Stimulated activated naive CD4-positive, alpha-beta T cell treated with Interleukin-2 at 50 U/mL for 16 hours (primary cell): ENCODE data around the gene KRTAP12-4.
"Not testable (repeated sequence)": the region's sequence is repeated elsewhere in the genome, so short reads cannot be mapped to it uniquely, and the experiment has no call there.

Source experiments
- DNase-seq: peaks from one replicate; lab custom pipeline; 2025; lab: John Stamatoyannopoulos, UW

The KRTAP12-4 gene

GRCh38 chr21:44686843-44687561, 32.5 kb upstream of the KRTAP12-4 start:
- no peak for DNase-seq

- DNase-seq, result no peak
These were observed 31.7 kb upstream of the KRTAP12-4 start for GRCh38 chr21:44686000-44686781.

DNA sequence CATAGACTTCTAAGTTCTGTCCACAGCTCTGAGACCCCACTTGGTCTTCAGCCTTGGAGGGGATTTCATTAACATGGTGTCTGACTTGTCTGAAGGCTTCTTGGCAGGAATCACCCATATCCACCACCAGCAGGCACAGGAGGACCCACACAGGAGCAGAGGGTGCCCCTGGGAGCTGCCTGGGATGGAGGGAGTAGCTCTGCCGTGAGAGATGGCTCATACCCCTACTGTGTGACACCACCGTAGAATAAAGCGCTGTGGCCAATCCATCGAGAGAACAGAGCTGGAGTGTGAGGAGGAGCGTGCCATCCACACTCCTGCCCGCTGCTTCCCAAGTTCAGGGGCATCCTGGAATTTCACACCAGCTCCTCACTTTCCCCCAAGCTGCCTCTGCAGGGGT, 30.6 kb upstream of the KRTAP12-4 start:
- DNase-seq, result not testable (repeated sequence)

- DNase-seq, result no peak
These were observed 30.0 kb upstream of the KRTAP12-4 start for GRCh38 chr21:44684483-44684882.

DNA sequence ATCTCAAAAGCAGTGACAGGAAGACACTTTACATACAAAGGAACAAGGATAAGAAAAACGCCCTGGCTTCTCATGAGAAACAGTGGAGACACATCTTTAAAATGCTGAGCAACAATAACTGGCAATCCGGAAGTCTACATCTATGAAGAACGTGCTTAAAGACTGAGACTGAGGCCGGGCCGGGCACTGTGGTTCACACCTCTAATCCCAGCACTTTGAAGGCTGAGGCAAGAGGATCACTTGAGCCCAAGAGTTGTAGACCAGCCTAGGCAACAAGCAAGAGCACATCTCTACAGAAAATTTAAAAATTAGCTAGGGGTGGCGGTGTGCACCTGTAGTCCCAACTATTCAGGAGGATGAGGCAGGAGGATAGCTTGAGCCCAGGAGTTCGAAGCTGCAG, 29.6 kb upstream of the KRTAP12-4 start:
- no peak for DNase-seq

DNA sequence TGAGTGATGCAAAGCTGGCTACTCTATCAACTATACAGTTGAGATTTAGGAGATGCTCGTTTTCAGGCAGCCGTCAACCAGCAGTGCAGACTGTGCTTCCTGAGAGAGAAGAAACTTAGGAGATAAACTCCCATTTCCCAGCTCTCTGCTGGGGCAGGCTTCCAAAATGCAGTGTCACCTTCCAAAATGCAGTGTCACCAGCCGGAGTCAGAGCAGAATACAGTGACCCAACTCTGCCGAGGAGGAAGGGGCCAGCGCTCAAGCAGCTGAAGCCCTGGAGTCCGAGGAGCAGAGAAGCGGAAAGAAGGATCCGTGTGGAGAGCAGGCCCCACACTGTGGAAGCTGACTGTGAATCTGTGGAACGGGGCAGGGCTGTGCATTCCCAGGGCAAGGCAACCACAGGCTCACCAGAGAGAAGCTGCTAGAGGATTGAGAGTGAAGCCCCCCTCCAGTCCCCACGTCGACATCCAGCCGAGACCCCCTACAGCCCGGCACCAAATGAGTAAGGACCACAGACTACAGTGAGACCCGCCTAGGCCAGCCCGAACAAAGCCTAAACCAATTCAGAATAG, 28.2 kb upstream of the KRTAP12-4 start:
- DNase-seq, result no peak

GRCh38 chr21:44681861-44682579, 27.6 kb upstream of the KRTAP12-4 start, which contains the start of gene KRTAP12-1:
Gene KRTAP12-1 (minus strand): TSS chr21:44682163. CDS start chr21:44682123, 40 bp downstream.
- DNase-seq, result no peak

DNA sequence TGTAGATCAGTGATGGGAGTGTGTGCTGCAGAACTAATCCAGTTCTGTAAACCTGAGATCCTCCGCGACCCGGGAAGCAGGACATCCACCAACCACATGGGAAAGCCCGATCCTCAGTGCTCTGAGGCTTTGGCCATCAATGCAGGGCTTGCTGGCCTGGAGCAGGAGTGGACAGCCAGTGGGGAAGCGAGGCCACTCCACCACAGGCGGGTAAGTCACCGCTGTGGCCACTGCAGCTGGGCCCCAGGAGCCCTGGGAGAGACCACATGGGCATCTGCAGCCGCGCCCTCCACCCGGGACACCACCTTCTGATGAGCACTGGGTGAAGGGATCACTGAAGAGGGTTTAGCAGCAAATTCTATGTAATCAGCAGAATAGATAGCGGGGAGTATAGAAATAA, 26.7 kb upstream of the KRTAP12-4 start:
- DNase-seq, result no peak

DNA sequence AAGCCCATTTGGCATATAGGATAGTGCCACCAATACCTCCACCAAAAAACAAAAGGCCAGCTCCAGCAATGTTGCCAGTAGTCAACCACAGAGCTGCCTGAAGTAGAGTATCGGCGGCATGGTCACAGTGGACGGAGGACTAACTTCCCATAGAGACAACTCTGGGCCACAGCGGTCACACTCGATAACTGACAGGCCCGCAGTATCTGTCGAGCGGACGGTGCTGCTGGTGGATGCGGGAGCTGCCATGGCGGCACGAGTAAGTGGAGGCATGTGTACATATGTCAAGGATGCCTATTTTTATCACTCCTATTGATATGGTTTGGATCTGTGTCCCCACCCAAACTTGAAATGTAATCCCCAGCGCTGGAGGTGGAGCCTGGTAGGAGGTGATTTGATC, 23.4 kb upstream of the KRTAP12-4 start:
- DNase-seq, result no peak

GRCh38 chr21:44671911-44672310, 17.5 kb upstream of the KRTAP12-4 start:
- DNase-seq, result no peak

DNA sequence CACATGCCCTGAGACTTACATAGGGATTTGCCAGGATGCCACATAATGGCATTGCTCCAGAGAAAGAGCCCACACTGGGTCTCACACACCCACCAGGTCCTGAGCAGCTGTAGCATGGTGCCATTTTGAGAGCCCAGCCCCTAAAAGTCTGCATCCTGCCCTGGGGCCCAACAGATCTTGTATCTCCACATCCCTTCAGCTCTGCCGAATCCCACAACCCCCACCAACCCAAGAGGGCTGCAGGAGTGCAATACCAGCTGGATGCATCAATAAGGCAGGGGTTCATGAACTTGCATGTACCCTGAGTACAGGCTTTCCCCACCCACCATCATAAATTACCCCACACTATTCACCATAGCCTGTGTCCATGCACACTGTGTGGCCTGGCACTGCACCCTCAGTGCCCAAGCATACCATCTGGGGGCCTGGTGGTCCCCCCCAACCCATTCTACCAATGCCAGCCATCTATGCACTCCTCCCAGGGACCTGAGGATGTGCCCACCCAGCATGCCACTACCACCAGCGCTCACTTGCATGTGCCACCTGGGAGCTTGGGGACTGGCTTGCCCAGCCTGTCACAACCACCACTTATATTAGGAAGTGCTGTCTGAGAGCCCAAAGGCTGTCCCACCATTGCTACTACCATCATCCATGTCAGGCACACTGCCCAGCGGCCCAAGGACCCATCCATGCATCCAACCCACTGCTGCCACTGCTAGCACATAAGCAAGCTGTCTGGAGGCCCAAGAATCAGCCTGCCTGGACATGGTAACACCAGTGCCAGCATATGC, 16.4 kb upstream of the KRTAP12-4 start:
- DNase-seq, result no peak

DNA sequence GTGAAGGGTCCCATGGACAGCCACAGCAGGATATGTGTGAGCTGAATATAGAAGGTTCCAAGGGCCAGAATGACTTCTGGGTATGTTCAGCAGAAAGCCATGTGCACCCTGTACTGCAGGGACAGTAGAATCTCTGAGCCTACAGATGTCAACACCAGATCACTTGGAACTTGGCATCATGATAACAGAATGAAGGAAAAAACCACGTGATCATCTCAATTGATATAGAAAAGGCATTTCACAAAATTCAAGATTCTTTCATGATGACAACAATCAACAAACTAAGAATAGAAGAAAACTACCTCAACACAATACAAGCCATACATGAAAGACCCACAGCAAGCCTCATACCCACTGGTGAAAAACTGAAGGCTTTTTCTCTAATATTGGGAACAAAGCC, 13.2 kb upstream of the KRTAP12-4 start:
- DNase-seq, result no peak

- DNase-seq, result no peak
These were observed 12.2 kb upstream of the KRTAP12-4 start, which contains the start of gene KRTAP12-2 for GRCh38 chr21:44666401-44667320. Gene KRTAP12-2 (minus strand): TSS chr21:44666927. CDS start chr21:44666886, 41 bp downstream.

DNA sequence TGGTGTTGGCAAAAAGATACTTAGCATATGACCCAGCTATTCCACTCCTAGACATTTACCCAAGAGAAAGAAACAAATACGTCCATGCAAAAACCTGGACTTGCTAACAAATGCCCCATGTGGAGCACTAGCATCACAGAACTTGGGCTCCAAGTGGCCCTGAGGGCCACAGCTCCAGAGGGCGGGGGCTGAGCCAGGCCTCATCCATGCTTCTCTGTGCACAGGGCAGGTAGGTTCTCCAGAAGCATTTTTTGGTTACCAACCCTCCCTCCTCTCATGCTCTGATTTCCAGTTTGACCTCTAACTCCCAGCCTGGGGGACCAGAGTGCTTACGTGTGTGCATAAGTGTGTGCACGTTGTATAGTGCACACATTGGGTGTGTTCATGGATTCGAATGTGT, 10.2 kb upstream of the KRTAP12-4 start:
- DNase-seq, result no peak

- not testable (repeated sequence) for DNase-seq
These were observed 7.1 kb upstream of the KRTAP12-4 start for GRCh38 chr21:44661567-44661966.

DNA sequence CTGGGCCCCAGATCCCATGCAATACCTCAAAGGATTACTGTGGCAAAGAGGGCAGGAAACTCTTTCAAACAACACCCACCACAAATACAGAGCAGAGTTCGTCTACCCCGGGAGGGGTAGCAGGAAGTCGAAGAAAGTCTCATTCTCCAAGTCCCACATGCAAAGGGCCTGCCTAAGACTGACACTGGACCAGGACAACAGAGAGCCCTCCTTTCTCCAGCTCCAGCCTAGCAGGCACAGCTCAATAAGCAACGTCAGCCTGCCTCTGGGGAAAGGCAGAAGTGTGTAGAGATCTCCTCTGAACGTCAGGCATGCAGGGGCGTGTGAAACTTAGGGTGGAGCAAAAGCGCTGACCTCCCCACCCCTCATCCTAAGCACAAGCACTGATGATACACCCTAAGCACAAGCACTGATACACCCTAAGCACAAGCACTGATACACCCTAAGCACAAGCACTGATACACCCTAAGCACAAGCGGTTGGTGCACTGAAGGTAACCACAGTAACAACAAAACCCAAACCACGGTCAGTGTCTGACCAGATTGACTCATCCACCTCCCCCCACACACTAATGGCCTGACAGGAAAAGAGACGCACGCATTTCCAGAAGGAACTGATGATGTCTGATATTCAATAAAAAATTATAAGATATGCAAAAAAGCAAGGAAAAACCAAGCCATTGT, 4.6 kb upstream of the KRTAP12-4 start:
- no peak for DNase-seq

DNA sequence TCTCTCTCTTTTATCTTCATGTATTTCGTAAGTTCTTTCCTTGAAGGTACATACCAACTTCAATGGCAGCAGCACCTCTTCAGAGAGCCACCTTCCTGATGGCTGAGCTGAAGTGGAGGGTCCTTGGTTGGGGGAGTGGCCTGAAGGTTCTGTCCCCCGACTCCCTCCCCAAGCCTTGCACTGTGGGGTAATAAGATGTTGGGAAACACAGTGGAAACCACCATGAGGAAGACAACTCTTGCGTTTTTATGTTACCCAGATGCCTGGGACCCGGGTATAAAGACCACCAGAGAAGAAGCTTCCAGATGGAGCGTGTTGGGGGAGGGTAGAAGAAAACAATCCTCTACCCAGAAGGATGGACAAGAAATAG, 4.1 kb upstream of the KRTAP12-4 start:
- no peak for DNase-seq

GRCh38 chr21:44657635-44658540, 3.4 kb upstream of the KRTAP12-4 start, which contains the start of gene KRTAP12-3:
Gene KRTAP12-3 (plus strand): TSS chr21:44657932. CDS start chr21:44657980, 48 bp downstream.
- DNase-seq, result no peak

- DNase-seq, result no peak
These were observed 2.4 kb upstream of the KRTAP12-4 start for GRCh38 chr21:44656868-44657267.
